Measurements from ENCODE around the gene MBD2.

DNA sequence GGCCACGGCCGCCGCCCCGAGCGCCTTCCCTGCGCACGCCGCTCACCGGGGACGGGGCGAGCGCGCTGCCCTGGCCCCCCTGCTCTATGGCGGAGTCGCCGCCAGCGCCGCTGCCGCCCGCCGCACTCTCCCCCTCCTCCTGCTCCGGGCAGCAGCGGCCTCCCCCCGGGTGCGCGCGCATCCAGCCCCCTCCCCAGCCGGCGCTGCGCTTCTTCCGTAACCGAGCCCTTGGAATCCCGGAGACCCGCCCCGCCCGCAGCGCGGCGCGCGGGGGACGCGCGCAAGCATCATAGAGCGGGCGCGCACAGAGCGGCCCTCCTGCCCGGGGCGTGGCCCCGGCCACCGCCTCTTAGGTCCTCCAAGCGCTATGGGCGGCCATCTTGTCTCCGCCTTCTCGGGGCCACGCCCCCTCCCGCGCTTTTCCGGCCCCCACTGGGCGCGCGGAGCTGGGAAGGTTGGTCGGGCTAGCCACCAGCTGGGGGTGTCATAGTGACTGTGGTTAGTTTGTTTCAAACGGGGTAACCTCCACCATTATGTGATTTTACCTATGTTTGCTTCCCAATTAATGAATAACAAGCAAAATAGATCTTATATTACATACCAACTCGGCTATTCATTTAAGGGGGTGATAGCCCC is at the start of gene MBD2:
- peak; percentile 53 for TF ChIP-seq POLR2A (IDR thresholded peaks at IDR 0.05; ENCODE audit: low read depth, low read length)
- peak; percentile 29; the same call in 1 of the 2 replicates for TF ChIP-seq TAF1 (IDR thresholded peaks at IDR 0.05; ENCODE audit: borderline replicate concordance, low read depth, low read length)

Data from GM12892 (cell line).